Endothelial cell of umbilical vein (primary cell): Measurements from ENCODE around the gene GATAD1.

Experiments
- EZH2 ChIP-seq: IDR thresholded peaks from 2 replicates; pipeline ENCODE4 v1.6.1; 2012; ENCODE audit warnings: borderline replicate concordance, low read depth, mild to moderate bottlenecking, moderate library complexity, low read length, inconsistent platforms; ENCODE audit not compliant: severe bottlenecking
- FOS ChIP-seq: IDR thresholded peaks from 2 replicates; pipeline ENCODE4 v1.6.1; 2011; ENCODE audit warnings: mild to moderate bottlenecking, low read length, moderate library complexity, borderline replicate concordance; ENCODE audit not compliant: insufficient read depth
- GATA2 ChIP-seq: IDR thresholded peaks from 2 replicates; pipeline ENCODE4 v1.7.0; 2011; ENCODE audit warnings: low read depth, mild to moderate bottlenecking, moderate library complexity, mixed read lengths, low read length; ENCODE audit not compliant: insufficient read length, insufficient read depth
- JUN ChIP-seq: IDR thresholded peaks from 2 replicates; pipeline ENCODE4 v1.6.1; 2011; ENCODE audit warnings: borderline replicate concordance, low read depth; ENCODE audit not compliant: insufficient read length, insufficient read depth
- MYC ChIP-seq: IDR thresholded peaks from one replicate; pipeline ENCODE4 v1.6.1; 2011; ENCODE audit warnings: mild to moderate bottlenecking, low read depth, low read length
- POLR2A ChIP-seq: IDR thresholded peaks from 2 replicates; pipeline ENCODE4 v1.6.1; 2012; ENCODE audit warnings: low read depth, mild to moderate bottlenecking, control low read depth, low read length
- POLR2AphosphoS5 ChIP-seq: IDR thresholded peaks from 2 replicates; pipeline ENCODE4 v1.6.1; 2012; ENCODE audit warnings: low read depth, mild to moderate bottlenecking, control low read depth, low read length, moderate library complexity; ENCODE audit not compliant: insufficient read depth
- TF ChIP-seq, protein P1 (sequence below), 2 donors: IDR thresholded peaks; 1 replicate in 1 of 2; 2 replicates in 1 of 2; pipeline ENCODE4 v1.5.1; 2011; ENCODE audit warnings: low read length in 2 of 2, mild to moderate bottlenecking in 2 of 2, moderate library complexity in 2 of 2, control low read depth in 1 of 2, inconsistent platforms in 1 of 2, low read depth in 1 of 2; ENCODE audit not compliant: insufficient read depth in 1 of 2; ENCODE audit errors: extremely low read depth in 1 of 2
- TF ChIP-seq, protein P2 (sequence below): IDR thresholded peaks from 2 replicates; pipeline ENCODE4 v1.6.1; 2011; ENCODE audit not compliant: insufficient read depth, insufficient read length

DNA sequence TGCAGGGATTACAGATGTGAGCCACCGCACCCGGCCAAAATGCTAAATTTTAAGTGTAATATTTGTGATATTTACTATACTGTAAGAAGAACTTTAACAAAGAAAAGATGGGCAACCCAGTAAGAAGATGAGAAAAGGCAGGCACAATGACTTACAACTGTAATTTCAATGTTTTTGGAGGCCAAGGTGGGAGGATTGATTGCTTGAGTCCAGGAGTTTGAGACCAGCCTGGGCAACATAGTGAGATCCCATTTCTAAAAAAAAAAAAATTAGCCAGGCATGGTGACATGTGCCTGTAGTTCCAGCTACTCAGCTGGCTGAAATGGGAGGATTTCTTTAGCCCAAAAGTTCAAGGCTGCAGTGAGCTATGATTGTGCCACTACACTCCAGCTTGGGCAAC lies 11.7 kb upstream of the GATAD1 start:
- TF ChIP-seq EZH2 (no peak), POLR2AphosphoS5 (no peak), POLR2A (no peak), MYC (no peak), FOS (no peak), GATA2 (no peak), JUN (no peak)
- TF ChIP-seq, protein P1, sequence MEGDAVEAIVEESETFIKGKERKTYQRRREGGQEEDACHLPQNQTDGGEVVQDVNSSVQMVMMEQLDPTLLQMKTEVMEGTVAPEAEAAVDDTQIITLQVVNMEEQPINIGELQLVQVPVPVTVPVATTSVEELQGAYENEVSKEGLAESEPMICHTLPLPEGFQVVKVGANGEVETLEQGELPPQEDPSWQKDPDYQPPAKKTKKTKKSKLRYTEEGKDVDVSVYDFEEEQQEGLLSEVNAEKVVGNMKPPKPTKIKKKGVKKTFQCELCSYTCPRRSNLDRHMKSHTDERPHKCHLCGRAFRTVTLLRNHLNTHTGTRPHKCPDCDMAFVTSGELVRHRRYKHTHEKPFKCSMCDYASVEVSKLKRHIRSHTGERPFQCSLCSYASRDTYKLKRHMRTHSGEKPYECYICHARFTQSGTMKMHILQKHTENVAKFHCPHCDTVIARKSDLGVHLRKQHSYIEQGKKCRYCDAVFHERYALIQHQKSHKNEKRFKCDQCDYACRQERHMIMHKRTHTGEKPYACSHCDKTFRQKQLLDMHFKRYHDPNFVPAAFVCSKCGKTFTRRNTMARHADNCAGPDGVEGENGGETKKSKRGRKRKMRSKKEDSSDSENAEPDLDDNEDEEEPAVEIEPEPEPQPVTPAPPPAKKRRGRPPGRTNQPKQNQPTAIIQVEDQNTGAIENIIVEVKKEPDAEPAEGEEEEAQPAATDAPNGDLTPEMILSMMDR (IDR thresholded peaks at IDR 0.05; ENCODE audit: extremely low read depth in 1 of 2, insufficient read depth in 1 of 2, low read depth in 1 of 2, low read length in 2 of 2), result no peak
- TF ChIP-seq, protein P2, sequence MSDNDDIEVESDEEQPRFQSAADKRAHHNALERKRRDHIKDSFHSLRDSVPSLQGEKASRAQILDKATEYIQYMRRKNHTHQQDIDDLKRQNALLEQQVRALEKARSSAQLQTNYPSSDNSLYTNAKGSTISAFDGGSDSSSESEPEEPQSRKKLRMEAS, result no peak
